D721Med (cell line): ENCODE measurements around the gene TNIP3.

Source experiments
- DNase-seq: peaks from one replicate; pipeline ENCODE4 v3.0.0; 2011; ENCODE audit warnings: low spot score; ENCODE audit not compliant: insufficient read length
- FAIRE-seq: peaks from 2 replicates; lab custom pipeline; 2011; peaks lifted over from hg19 to GRCh38; lab: Jason Lieb, UNC
- CTCF ChIP-seq: IDR thresholded peaks from 2 replicates; pipeline ENCODE4 v1.5.1; 2012; ENCODE audit warnings: mild to moderate bottlenecking, control low read depth; ENCODE audit not compliant: insufficient read depth; ENCODE audit errors: missing control alignments

The TNIP3 gene

GRCh38 chr4:121100093-121100775 is 63.9 kb downstream of the TNIP3 start:
- no peak for DNase-seq
- no peak for TF ChIP-seq CTCF
- no peak for FAIRE-seq

GRCh38 chr4:121098266-121098665 is 65.9 kb downstream of the TNIP3 start:
- no peak for TF ChIP-seq CTCF
- DNase-seq (no peak), FAIRE-seq (peak; percentile 70)

GRCh38 chr4:121096629-121097028 is 67.5 kb downstream of the TNIP3 start:
- DNase-seq = no peak
- FAIRE-seq = peak; percentile 75
- TF ChIP-seq CTCF = peak; percentile 68

DNA sequence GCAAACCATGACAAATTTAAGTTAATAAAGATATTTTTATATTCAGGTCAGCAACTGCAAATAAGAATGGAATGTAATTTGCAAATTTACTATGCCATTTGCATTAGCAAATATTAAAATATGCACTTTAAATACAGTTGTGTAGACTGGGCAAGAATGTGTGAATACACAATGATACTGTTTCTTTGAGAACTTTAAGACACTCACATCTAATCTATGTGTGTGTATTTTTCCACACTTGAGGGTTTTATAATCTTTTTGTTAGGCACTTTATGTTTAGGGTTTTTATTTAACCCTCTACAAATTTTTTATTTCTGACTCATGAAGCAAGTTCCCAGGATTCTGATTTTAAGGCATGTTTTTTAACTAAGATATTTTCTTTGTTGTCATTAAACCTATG is 67.9 kb downstream of the TNIP3 start:
- FAIRE-seq = no peak
- DNase-seq = no peak
- TF ChIP-seq CTCF = no peak

GRCh38 chr4:121094297-121094966 is 69.7 kb downstream of the TNIP3 start:
- FAIRE-seq (no peak), DNase-seq (no peak)
- TF ChIP-seq CTCF = no peak

DNA sequence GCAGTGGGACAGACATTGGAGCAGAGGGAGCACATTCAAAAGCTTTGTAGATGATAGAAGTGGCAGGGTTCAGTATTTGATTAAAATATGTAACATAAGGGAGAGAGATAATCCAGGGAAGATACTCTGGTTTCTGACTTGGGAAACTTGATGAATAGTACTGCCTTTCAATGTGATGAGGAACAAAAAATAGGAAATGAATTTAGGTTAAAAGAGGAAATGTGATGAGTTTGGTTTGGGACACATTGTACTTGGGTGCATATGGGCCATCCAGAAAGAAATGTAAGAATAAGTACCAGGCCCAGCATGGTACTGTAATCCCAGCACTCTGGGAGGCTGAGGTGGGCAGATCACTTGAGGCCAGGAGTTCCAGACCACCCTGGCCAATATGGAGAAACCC is 70.9 kb downstream of the TNIP3 start:
- DNase-seq (no peak), FAIRE-seq (no peak)
- TF ChIP-seq CTCF = no peak

- TF ChIP-seq CTCF = no peak
- FAIRE-seq (no peak), DNase-seq (no peak)
Measured at GRCh38 chr4:121091941-121092340, 72.2 kb downstream of the TNIP3 start.
